H1 (cell line): Measurements from ENCODE around the gene CTDNEP1.
A peak's percentile ranks its signal among the peaks of the same experiment; 100 is the strongest.

Experiments
- EZH2 ChIP-seq: fragments of 200-600 bp; sonication (generic); IDR thresholded peaks from 2 replicates; pipeline ENCODE4 v1.7.1; 2012; ENCODE audit warnings: low read depth, mild to moderate bottlenecking, moderate library complexity, low read length, inconsistent platforms; ENCODE audit not compliant: severe bottlenecking
- GTF2F1 ChIP-seq: IDR thresholded peaks from 2 replicates; pipeline ENCODE4 v1.6.1; 2012; ENCODE audit warnings: low read depth, low read length, improper control_type of control experiment, borderline replicate concordance
- KDM1A ChIP-seq: fragments of 200-600, 300-600 bp; sonication (generic); IDR thresholded peaks from 2 replicates; pipeline ENCODE4 v1.7.1; 2016; ENCODE audit warnings: mild to moderate bottlenecking, low read length, borderline replicate concordance
- NRF1 ChIP-seq: IDR thresholded peaks from 2 replicates; pipeline ENCODE4 v1.6.1; 2011; ENCODE audit warnings: mild to moderate bottlenecking, low read depth, low read length, improper control_type of control experiment
- POLR2AphosphoS5 ChIP-seq: IDR thresholded peaks from 2 replicates; pipeline ENCODE4 v1.6.1; 2011; ENCODE audit warnings: low read depth, low read length
- SP1 ChIP-seq: IDR thresholded peaks from 2 replicates; pipeline ENCODE4 v1.6.1; 2011; ENCODE audit warnings: low read depth, low read length
- TF ChIP-seq, protein P1 (sequence below), 3 experiments: IDR thresholded peaks; 1 replicate in 2 of 3; 2 replicates in 1 of 3; pipeline versions ENCODE4 v1.5.1 to v1.6.1; 2011; ENCODE audit warnings: low read length in 3 of 3, mild to moderate bottlenecking in 3 of 3, inconsistent platforms in 2 of 3, low read depth in 1 of 3, moderate library complexity in 1 of 3; ENCODE audit not compliant: insufficient read depth in 1 of 3; ENCODE audit errors: control extremely low read depth in 1 of 3

DNA sequence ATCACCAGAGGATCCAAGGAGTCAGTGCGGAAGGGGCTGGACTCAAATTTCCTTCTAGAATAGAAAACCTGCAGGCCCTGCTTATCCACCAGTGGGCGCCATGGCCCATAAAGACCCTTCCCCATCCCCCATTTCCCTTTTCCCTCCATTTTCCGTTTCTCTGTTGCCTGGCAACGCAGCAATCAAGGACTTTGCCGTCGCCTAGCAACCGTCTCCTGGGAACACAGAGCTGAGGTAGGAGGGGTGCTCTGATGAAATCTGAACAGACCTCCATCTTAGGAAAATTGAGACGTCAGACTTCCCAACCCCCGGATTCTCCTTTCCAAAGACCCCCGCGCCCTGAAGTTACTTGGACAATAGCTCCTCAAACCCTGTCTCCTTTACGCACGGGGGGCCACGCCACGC lies 37.6 kb downstream of the CTDNEP1 start:
- TF ChIP-seq POLR2AphosphoS5: no peak
- TF ChIP-seq, protein P1, sequence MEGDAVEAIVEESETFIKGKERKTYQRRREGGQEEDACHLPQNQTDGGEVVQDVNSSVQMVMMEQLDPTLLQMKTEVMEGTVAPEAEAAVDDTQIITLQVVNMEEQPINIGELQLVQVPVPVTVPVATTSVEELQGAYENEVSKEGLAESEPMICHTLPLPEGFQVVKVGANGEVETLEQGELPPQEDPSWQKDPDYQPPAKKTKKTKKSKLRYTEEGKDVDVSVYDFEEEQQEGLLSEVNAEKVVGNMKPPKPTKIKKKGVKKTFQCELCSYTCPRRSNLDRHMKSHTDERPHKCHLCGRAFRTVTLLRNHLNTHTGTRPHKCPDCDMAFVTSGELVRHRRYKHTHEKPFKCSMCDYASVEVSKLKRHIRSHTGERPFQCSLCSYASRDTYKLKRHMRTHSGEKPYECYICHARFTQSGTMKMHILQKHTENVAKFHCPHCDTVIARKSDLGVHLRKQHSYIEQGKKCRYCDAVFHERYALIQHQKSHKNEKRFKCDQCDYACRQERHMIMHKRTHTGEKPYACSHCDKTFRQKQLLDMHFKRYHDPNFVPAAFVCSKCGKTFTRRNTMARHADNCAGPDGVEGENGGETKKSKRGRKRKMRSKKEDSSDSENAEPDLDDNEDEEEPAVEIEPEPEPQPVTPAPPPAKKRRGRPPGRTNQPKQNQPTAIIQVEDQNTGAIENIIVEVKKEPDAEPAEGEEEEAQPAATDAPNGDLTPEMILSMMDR (IDR thresholded peaks at IDR 0.05; ENCODE audit: control extremely low read depth in 1 of 3, insufficient read depth in 1 of 3, low read depth in 1 of 3, low read length in 3 of 3): peak; percentile 68 to 95 (median 78)
- no peak for TF ChIP-seq KDM1A
- no peak for TF ChIP-seq EZH2
- TF ChIP-seq GTF2F1: no peak
- no peak for TF ChIP-seq NRF1
- peak; percentile 92 for TF ChIP-seq SP1
